HCEC 1CT (cell line): ENCODE measurements around the gene AFF1.
A peak's percentile ranks its signal among the peaks of the same experiment; 100 is the strongest.
"Not testable (repeated sequence)": the region's sequence is repeated elsewhere in the genome, so short reads cannot be mapped to it uniquely, and the experiment has no call there.

Source experiments
- DNase-seq: peaks from one replicate; pipeline ENCODE4 v3.0.0-alpha.2; 2017

Gene AFF1

DNA sequence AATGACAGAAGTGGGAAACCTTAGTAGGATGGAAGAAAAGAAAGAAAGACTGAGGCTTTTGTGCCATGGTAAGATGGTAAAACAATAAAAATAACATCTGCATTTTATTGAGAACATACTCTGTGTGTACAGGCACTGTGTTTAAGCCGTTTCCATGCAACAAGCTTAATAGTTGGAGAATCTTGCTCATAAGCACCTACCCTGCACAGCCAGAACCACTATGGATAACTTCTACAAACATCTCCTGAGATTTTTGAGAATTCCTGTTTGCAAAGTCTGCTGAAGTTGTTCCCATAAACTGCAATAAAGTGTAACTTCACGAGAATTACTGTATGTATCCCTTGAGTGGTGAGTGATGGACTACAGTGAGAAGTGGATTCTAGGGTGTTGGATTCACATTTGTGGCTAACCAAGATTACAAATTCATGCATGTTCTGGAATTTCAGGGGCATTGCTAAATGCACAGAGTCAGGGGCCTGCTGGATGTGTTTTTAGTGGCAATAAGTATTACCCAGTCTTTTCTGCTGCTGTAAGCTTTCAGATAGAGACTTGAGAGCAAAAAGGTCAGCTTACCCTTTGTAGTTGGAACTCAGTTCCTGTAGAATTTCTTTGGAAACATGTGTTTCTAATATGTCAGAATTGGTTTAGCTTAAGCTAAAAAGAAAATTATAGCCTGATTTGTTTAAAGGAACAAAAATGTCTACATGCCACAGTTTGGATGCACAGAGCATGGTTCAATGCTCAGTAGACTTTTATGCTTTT is 132.5 kb downstream of the AFF1 start:
- no peak for DNase-seq

DNA sequence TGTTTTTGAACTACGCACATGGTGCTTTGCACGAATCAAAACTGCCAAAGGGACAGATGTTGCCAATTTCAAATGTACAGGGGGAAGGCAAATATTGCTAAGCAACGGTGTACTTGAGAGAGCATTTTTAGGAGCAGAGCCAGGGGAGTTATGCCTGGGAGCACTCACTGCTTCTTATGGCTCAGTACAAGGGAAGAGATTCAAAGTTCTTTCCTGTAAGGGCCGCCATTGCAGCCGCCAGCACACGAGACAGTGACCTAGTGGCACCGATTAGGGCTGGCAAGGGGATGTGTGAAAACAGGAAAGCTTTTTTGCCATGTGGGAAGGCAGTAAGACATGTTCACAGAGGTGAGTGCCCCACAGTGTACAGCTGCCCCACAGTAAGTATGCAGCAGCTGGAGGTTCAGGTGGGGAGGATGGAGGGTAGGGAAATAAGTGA is 133.8 kb downstream of the AFF1 start:
- DNase-seq, result no peak

DNA sequence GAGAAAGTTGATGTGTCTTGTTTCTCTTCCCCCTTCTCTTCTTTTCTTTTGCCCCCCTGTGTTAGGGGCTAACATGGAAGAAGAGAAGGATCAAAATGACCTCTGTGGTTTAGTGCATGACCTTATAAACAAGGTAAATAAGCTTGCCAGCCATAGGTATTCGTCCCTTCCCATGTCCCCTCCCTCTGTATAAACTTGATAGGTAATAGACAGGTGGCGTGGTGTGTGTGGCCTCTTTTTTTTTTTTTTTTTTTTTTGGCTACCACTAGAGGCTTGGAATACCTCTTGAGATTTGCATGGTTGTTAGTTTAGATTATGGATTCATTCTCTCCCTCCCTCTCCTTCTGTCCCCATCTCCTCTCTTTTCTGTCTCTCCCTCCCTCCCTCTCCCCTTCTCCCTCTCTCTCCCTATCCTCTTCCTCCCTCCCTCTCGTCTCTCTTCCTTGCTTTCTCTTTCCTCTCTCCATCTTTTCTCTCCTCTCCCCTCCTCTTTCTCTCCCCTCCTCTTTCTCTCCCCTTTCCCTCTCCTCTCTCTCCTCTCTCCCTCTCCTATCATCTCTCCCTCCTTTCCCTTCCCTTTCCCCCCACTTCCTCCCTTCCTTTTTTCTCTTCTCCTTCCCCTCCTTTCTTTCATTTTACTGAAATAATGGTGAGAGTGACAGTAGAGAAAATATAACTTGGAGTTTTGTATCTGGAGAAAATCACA is 134.4 kb downstream of the AFF1 start:
- no peak for DNase-seq

DNA sequence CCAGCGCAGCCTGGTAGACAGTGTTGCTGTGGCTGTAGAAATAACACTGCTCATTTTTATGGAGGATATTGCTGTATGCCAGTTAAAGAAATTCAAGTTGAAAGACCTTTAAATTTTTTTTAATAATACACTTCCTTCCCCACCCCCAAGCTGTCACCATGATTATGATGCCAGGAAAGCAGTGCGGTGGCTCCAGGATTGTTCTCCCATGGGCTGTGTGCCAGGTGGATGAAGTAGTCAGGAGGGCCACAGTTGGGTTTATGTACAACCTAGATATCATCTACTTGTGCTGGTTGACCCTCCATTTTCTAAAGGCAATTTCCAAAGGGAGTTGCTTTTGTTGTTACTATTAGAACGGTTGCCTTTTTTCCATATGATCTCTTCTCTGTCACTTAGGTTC is 136.6 kb downstream of the AFF1 start:
- DNase-seq, result no peak

DNA sequence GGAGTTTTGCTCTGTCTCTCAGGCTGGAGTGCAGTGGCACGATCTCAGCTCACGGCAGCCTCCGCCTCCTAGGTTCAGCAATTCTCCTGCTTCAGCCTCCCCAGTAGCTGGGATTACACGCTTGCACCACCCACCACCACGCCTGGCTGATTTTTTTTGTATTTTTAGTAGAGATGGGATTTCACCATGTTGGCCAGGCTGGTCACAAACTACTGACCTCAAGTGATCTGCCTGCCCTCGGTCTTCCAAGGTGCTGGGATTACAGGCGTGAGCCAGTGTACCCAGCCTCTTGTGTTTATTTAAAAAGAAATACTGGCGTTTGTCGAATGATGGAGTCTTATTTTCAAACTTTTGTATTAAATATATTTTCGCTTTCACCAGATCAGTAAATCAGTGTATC is 137.7 kb downstream of the AFF1 start:
- DNase-seq, result not testable (repeated sequence)

DNA sequence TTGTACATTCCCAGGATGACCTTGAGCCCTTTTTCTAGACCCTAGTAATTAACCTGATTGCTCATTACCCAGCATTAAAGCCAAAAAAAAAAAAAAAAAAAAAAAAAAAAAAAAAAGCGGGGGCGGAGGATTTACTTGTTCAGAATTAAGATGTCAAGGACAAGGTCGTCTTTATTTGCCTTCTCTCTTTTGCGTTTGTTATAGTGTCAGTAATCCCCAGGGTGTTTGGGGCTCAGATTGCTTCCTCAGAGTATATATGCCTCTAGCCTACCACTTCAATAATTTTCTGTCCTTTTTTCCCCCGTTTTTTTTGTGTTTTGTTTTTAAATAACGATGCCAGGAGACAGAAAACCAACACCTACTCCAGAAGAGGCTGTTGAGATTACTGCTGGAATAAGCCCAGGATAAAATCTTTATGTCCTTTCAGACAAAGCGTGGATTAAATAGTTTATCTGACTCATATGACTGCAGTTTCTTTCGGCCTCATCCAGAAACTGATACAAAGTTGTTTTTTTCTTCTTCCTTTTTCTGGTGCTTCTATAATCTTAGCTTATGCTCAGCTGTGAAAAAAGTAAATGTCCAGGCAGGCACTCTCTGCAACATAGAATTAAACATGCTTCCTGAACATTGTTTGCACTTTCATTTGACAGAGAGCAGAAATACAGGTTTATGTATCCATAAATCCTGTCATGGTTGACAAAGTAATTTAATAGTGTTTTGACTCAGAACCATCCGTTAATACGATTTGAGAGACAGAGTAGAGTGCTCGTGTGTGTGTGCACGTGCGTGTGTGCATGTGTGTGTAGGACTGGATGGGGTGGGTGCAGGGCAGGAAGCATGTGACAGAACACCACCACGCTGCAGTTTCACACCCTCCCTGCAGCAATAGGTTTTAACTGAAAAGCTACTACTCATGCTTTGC is 138.6 kb downstream of the AFF1 start:
- DNase-seq, result peak; percentile 9

DNA sequence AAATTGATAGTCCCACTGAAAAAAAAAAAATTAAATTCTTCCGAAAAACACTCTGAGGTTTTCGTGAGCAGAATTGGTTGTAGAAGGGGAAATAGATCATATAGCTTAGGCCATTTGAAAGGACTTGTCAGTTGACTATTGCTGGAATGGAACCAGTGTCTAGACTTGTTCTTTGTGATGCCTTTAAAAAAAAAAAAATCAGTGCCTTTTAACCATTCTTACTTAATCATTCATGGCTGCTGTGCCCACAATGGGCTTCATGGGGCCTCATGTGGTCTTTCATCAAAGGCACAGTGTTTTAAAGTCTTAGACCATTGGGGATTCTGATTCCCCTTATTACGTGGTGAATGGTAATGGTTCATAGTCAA is 139.3 kb downstream of the AFF1 start:
- DNase-seq, result no peak

DNA sequence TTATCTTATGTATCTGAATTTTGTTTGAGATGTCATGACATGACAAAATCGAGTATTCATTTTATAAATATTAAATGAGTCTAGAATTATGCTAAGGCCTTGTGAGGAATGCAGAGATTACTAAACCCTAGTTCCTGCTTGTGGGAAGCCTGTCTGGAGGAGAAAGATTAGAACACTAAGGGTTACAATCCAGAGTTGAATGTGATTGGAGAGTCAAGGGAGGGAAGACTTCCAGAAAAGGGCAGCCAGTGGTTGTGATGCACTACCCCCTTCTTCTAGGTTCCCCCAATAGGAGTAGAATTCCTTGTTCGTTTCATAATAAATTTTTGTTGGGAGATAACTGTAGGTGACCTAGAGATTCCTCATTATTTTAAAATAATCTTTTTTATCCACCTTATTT is 141.1 kb downstream of the AFF1 start:
- DNase-seq, result no peak

DNA sequence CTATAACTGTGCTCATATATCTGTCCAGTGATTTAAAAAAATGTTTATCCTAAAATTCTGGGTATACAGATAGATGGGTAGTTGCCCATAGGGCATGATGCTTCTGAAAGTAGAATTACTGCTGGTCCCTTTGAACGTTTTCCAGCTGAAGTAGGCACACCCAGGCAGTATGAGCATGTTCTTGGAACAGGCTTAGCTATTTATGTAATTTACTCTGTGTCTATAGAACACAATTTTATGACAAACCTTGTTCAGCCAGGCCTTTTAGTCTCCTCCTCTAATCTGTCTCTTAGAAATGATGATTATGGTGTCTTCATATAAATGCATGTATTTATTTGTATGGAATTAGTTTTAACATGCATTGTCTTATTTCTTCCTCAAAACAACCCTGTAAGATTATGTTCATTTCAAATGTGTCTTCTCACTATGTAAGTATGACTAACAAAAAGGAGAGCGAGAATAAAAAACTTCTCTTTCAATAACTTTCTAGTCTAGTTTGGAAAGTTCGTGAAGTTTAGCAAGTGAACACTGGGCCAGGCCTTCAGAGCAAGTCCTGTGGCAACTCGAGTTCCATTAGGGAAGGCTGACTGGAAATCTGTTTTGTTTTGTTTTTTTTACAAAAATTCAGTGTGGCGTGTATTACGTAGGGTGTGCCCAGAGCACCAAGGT is 142.0 kb downstream of the AFF1 start:
- DNase-seq, result no peak

DNA sequence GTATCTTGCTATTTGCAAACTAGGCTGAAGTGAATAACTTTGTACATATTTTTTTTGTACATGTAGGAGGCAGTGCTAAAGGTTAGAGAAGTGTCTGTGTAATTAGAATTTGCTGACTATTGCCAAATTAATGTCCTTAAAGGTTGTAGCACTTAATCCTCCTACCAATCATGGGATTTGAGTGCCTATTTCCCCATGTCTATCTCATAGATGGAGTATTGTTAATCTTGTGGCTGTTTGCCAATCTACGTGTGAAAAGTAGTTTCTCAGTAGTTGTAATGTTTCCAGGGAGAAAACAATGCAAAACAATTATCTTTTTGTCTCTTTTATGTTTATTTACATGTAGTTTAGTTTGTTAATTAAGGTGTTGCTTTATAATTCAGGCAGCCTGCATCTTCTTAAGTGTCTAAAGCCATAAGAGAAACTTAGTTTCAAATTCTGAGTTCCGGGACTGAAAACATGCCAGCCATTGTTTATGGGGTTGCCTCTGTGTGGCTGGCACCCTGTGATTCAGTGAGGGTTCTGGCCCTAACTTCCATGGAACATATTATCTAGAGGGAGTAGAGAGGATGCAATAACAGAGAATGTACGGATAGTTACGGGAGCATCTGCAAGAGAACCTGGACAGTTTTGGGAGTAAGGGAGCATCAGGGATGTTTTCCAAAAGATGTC is 143.2 kb downstream of the AFF1 start:
- no peak for DNase-seq

DNA sequence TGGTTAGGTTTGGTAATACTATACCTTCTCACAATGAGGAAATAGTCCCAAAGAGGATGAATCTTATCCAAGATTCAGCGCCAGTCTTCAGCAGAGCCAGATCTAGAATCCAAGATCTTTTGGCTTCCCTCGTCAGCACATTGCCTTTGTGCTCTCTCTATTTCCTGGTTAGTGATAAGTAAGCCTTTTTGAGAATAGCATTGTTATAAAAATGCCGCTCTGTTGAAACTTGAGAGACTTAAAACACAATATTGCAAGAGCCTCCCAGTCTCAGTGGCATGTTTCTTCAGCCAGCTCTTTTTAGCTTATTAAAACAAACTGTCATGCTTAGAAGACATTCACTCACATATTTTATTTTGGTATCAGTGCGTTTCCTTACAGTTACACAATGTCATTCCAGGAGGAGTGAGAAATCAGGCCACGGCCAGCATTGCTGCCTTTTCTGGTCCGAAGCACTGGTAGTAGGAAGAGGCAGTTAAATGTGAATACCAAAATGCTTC is 144.2 kb downstream of the AFF1 start:
- DNase-seq, result peak; percentile 49

DNA sequence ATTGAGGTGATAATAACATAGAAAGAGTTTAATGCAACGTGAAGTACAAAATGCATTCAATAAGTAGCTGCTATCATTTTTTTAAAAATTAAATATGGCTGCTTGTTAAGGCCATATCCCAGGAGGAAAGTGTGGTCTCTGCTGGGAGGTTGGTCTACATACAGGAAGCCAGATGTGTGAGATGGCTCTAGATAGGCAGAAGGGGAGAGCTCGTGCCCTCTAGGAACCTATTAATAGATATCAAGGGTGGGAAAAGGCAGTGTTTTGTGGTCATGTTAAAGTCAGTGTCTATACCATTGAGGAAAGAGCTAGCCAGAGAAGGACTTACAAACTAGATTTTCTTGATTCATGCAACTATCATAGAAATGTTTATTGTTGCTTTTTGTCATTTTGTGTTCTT is 145.2 kb downstream of the AFF1 start:
- no peak for DNase-seq

DNA sequence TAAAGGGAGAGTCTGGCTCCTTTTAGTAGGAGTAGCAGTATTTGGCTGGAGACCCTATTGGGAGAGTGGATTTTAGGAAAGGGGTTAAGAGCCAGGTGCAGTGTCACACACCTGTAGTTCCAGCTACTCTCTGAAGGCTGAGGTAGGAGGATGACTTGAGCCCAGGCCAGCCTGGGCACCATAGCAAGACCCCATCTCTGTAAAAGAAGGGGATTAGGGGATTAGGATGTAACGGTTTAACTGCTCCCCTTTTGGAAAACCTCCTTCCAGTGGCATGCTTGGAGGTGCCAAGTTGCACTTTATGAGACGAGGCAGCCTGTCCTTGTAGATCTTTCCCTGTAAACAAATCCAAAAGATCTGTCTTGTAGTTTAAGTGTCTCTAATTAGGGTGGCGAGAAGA is 145.7 kb downstream of the AFF1 start:
- no peak for DNase-seq

DNA sequence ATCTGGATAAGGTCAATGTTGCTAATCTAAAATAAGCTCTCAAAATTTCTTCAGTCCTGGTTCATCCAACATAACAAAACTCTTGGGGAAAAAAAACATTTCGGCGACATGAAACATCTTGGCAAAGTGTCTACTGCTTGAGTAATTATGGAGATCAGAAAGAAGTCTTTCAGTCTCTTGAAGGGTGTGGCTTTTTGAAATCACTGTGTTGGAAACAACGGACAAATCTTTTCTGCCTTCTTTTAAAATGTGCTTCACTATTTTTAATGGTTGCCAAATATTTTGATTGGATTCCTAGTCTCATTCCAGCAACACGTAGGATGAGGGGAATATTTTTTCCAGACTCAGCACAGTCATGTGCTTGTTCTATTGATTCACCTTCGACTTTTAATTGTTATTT is 147.0 kb downstream of the AFF1 start:
- DNase-seq, result no peak

DNA sequence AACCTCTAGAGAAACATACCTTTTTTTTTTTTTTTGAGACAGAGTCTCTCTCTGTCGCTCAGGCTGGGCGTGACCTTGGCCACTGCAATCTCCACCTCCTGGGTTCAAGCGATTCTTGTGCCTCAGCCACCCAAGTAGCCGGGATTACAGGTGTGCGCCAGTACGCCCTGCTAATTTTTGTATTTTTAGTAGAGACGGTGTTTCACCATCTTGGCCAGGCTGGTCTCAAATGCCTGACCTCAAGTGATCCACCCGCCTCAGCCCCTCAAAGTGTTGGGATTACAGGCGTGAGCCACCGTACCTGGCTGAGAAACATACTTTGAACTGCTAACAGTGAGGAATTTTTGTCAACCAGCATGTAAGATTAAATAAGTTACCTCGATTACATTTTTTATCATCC is 150.9 kb downstream of the AFF1 start:
- DNase-seq, result not testable (repeated sequence)

DNA sequence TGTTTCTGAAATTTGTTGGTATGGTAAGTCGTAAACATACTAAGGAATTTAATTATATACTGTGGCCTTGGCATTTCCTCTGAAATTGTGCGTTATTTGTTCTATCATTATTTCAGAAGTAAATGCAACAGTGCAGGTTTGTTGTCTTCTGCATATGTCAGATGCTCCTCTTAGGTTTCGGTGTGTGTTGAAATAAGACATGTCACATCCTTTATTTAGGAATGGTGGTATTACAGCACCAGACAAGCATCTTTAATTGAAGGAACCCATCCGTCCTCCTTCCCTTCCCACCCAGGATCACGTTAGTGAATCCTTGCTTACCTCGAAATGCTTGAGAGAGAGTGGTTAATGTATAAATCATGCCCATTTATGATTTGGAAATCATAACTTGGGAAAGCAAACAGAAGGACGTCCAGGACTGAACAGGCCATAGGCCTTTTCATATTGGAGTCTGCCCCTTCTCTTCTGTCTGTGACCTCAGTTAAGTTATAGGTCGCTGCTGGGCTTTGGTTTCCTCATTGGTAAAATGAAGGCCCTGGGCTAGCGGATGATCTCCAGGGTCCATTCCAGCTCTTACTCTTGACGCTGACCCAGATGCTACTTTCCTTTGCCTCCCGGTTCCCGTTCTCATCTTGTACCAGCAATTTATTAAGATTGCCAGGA is 151.5 kb downstream of the AFF1 start:
- no peak for DNase-seq

DNA sequence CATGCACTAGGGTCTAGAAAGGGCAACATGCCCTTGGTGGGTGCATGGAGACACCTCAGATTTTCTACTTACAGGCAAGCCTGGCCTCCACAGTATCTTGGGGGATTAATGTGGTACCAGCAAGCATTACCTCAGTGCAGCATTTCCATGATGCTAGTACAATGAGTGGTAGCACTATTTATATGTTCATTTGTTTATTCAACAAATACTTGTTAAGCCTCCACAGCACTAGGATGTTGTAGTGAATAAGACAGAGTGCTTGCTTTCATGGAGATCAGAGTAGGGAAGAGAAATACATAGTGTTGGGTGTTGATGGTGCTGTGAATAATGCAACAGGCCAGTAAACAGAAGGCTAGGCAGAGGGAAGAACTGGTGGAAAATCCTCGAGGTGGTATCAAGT is 152.2 kb downstream of the AFF1 start:
- no peak for DNase-seq

DNA sequence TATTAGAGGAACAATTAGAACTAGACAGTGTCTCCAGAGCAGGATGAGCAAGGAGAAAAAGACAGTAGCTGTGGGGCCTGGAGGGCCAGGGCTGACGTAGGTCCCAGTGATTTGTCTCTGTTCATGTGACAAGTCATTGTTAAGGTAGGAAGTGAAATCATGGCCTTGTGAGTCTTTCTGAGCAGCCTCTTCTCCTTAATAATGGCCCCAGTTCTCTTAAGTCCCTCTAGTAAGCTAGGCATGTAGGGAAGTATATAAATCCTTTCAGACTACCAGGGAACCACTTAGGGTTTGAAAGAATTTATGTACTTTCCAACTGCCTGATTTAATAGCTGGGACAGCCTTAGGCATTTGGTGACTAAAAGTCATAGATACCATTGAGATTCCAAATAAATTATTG is 152.6 kb downstream of the AFF1 start:
- DNase-seq, result no peak

DNA sequence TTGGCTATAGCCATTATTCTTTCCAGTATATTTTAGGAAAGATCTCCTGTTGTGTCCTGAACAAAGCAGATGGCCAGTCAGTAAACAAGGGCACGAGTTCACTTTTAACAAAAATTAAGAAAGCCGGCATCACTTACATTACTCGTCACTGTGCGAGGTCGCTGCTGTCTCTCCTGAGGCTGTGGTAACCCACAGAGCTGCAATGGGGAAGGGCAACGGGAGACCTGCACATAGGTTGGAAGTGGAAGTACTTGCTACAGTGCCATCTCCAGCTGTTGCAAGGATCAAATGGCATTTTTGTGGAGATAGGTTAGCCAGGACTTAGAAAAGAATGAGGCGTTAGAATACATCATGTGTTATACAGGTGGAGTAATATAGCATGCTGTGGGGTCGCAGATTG is 153.4 kb downstream of the AFF1 start:
- DNase-seq, result no peak

DNA sequence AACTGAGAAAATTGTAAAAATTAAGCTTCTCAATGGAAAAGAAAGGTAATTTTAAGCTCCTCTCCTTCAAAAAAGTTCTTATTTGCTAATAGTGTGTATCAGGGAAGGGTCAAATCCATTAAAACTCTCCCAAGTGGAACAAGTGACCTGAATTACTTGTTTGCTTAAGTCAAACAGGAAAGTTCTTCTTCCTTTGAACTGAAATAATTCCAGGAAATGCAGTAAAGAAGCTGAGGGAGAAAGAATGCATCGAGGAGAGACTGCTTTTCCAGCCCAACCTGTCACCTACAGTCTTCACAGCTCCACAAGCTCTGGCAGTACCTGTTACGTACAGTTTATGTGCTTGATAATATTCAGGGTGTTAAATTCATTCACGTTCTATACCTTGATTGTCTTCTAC is 154.6 kb downstream of the AFF1 start:
- no peak for DNase-seq

DNA sequence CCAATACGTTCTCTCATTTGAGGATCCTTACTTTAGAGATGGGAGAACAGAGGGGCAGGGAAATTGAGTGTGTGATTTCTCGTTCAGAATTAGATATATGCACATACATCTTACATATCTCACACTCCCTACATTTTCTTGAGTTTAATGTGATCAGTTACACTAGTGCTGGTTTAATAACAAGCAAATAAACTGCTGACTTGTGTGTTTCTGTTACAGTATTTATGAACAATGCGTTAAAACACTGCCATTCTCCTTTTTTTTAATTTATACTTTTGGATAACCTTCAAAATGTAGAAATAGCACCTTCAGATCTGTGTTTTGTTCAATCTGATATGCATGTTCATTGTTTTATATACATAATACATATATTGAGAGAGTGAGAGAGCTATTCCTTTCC is 155.5 kb downstream of the AFF1 start:
- DNase-seq, result no peak
